ENCODE measurements around the gene CORO2A. TPM values are rescaled to one million over a fixed set of nuclear protein-coding genes. Genes with fewer than 3 reads are reported as not detected.
A peak's percentile ranks its signal among the peaks of the same experiment; 100 is the strongest.

CORO2A gene
- total RNA-seq, 2 donors from 2014 or later, result 13.9 to 16.6 TPM

DNA sequence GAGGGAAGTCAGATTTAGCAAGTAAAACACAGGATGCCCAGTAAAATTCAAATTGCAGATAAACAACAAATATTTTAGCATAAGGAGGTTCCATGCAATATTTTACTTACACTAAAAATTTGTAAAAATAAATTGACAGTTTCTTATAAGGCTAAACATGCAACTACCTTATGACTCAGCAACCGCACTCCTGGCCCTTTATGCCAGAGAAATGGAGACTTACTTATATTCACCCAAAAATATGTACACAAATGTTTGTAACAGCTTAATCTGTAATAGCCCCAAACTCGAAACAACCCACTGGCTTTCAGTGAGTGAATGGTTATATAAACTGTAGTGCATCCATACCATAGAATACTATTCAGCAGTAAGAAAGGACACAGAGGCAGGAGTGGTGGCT is 44.9 kb downstream of the CORO2A start:
- H3K9me3 ChIP-seq (ENCODE audit: control insufficient read depth, low read length, poor library complexity, severe bottlenecking), result no peaks in the 10 kb centered on the region
- DNase-seq (no peak), ATAC-seq (no peak)
- H3K36me3 Mint-ChIP-seq (ENCODE audit: low read depth), result peaks cover 3% of the 10 kb centered on the region
- no peak overlapping the region for H3K27ac Mint-ChIP-seq
- no peak overlapping the region for H3K4me3 Mint-ChIP-seq
- no peaks in the 10 kb centered on the region for H3K27me3 Mint-ChIP-seq
- peaks cover 27% of the 10 kb centered on the region for H3K4me1 Mint-ChIP-seq

DNA sequence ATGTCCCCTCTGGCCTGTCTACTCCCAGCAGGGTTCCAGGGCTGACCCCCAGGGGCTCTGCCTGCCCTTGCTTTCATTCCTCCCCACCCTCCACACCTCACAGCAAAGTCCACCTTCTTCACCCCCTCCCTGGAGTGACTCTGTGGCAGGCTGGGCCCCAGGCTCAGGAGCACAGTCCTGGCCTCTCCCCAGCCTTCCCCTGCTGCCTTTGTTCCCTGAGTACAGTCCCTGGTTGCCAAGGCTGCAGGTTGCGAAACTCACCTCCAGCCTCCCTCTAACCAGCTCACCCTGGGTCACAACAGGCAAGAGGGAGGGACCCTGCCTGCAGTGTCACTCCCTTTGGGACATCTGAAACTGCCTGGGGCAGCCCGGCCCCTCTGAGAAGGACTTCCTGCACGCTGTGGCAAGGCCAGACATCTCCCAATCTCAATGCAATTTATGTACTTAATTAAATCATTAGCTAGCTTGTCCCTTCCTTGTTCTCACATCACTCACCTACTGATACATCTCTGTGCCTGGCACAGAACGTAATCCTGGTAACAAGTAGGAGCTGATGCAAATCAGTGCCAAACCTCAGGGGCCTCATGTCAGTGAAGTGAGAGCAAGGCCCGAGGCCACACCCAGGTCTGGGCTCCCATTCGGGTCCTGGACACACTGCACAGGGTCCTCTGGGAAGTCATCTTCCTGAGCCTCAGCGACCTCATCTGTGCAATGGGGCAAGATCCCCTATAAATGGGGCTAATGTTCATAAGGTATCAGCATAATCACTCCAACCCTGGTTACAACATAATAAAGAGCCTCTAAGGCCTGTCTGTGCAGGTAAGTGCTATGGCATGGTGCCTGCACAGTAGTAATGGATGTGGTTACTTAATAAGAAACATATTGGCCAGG is 46.1 kb downstream of the CORO2A start:
- H3K4me1 Mint-ChIP-seq, result peaks cover 30% of the 10 kb centered on the region
- H3K9me3 ChIP-seq (ENCODE audit: control insufficient read depth, low read length, poor library complexity, severe bottlenecking), result no peaks in the 10 kb centered on the region
- peak overlapping the region; percentile 3 for H3K27ac Mint-ChIP-seq
- no peak overlapping the region for H3K4me3 Mint-ChIP-seq
- peaks cover 3% of the 10 kb centered on the region for H3K36me3 Mint-ChIP-seq (ENCODE audit: low read depth)
- ATAC-seq, result no peak
- DNase-seq, result no peak
- no peaks in the 10 kb centered on the region for H3K27me3 Mint-ChIP-seq

- Mint-ChIP-seq H3K27ac (no peak overlapping the region), H3K27me3 (no peaks in the 10 kb centered on the region), H3K36me3 (ENCODE audit: low read depth) (no peaks in the 10 kb centered on the region), H3K4me1 (peaks cover 25% of the 10 kb centered on the region), H3K4me3 (no peak overlapping the region)
- ATAC-seq, result no peak
- DNase-seq, result no peak
- H3K9me3 ChIP-seq (ENCODE audit: control insufficient read depth, low read length, poor library complexity, severe bottlenecking), result no peaks in the 10 kb centered on the region
Measured at GRCh38 chr9:98144631-98145030, 47.8 kb downstream of the CORO2A start.

GRCh38 chr9:98144076-98144475 is 48.4 kb downstream of the CORO2A start:
- DNase-seq, result no peak
- Mint-ChIP-seq H3K27me3 (no peaks in the 10 kb centered on the region), H3K4me3 (no peak overlapping the region), H3K4me1 (peaks cover 25% of the 10 kb centered on the region), H3K27ac (peak overlapping the region; percentile 75), H3K36me3 (ENCODE audit: low read depth) (no peaks in the 10 kb centered on the region)
- no peak for ATAC-seq
- no peaks in the 10 kb centered on the region for H3K9me3 ChIP-seq (ENCODE audit: control insufficient read depth, low read length, poor library complexity, severe bottlenecking)

- Mint-ChIP-seq H3K36me3 (ENCODE audit: low read depth) (no peaks in the 10 kb centered on the region), H3K27me3 (no peaks in the 10 kb centered on the region), H3K4me3 (no peak overlapping the region), H3K27ac (peak overlapping the region; percentile 75), H3K4me1 (peaks cover 21% of the 10 kb centered on the region)
- no peaks in the 10 kb centered on the region for H3K9me3 ChIP-seq (ENCODE audit: control insufficient read depth, low read length, poor library complexity, severe bottlenecking)
- ATAC-seq (no peak), DNase-seq (no peak)
Measured at GRCh38 chr9:98142925-98143481, 49.4 kb downstream of the CORO2A start.

DNA sequence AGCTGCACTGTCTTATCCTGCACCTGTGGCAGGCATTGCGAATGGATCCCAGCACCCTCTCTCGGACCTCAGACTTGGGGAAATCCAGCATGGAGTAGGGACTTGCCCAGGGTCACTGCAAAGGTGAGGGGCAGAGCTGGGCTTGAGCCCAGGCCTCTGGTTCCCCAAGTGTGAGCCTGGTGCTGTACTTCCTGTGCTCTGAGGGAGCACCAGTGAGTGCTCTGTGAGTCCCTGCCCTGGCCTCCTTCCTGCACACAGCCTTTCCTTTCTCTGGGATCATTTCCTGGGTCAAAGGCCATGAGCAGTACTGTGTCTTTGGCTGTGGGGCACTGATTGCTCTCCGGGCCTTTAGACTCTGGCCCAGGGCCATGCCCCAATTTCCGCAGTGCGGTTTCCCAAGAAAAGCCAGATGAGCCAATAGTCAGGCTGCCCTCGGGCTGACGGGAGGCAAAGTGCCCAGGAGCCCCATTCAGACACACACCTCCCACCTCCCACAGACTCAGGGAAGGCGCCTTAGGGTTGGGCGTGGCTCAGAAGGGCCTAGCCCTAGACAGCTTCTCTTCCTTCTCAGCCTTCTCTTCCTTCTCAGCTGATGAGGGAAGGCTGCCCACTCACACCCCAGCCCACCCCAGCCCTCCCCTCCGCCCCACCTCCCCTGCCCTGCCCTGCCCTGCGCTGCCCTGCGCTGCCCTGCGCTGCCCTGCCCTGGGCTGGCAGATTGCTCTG is 50.1 kb downstream of the CORO2A start:
- H3K27me3 Mint-ChIP-seq, result no peaks in the 10 kb centered on the region
- no peaks in the 10 kb centered on the region for H3K36me3 Mint-ChIP-seq (ENCODE audit: low read depth)
- no peak for ATAC-seq
- no peaks in the 10 kb centered on the region for H3K9me3 ChIP-seq (ENCODE audit: control insufficient read depth, low read length, poor library complexity, severe bottlenecking)
- H3K4me1 Mint-ChIP-seq, result peaks cover 21% of the 10 kb centered on the region
- DNase-seq, result no peak
- H3K4me3 Mint-ChIP-seq, result no peak overlapping the region
- H3K27ac Mint-ChIP-seq, result peak overlapping the region; percentile 47

- H3K4me3 Mint-ChIP-seq, result no peak overlapping the region
- no peaks in the 10 kb centered on the region for H3K27me3 Mint-ChIP-seq
- no peaks in the 10 kb centered on the region for H3K36me3 Mint-ChIP-seq (ENCODE audit: low read depth)
- DNase-seq, result no peak
- no peak overlapping the region for H3K27ac Mint-ChIP-seq
- no peaks in the 10 kb centered on the region for H3K9me3 ChIP-seq (ENCODE audit: control insufficient read depth, low read length, poor library complexity, severe bottlenecking)
- H3K4me1 Mint-ChIP-seq, result peaks cover 18% of the 10 kb centered on the region
- ATAC-seq, result no peak
Measured at GRCh38 chr9:98140503-98140902, 51.9 kb downstream of the CORO2A start.

GRCh38 chr9:98136489-98136888 is 55.9 kb downstream of the CORO2A start:
- Mint-ChIP-seq H3K27me3 (no peaks in the 10 kb centered on the region), H3K36me3 (ENCODE audit: low read depth) (peaks cover 2% of the 10 kb centered on the region), H3K4me1 (peaks cover 10% of the 10 kb centered on the region), H3K27ac (no peak overlapping the region), H3K4me3 (no peak overlapping the region)
- ATAC-seq, result no peak
- no peaks in the 10 kb centered on the region for H3K9me3 ChIP-seq (ENCODE audit: control insufficient read depth, low read length, poor library complexity, severe bottlenecking)
- no peak for DNase-seq

GRCh38 chr9:98135938-98136337 is 56.5 kb downstream of the CORO2A start:
- no peak overlapping the region for H3K27ac Mint-ChIP-seq
- H3K27me3 Mint-ChIP-seq, result no peaks in the 10 kb centered on the region
- H3K36me3 Mint-ChIP-seq (ENCODE audit: low read depth), result peaks cover 2% of the 10 kb centered on the region
- H3K4me1 Mint-ChIP-seq, result peaks cover 10% of the 10 kb centered on the region
- DNase-seq (no peak), ATAC-seq (no peak)
- no peaks in the 10 kb centered on the region for H3K9me3 ChIP-seq (ENCODE audit: control insufficient read depth, low read length, poor library complexity, severe bottlenecking)
- no peak overlapping the region for H3K4me3 Mint-ChIP-seq

- H3K4me1 Mint-ChIP-seq, result peaks cover 9% of the 10 kb centered on the region
- no peak for ATAC-seq
- H3K27ac Mint-ChIP-seq, result no peak overlapping the region
- no peaks in the 10 kb centered on the region for H3K27me3 Mint-ChIP-seq
- no peak overlapping the region for H3K4me3 Mint-ChIP-seq
- peaks cover 2% of the 10 kb centered on the region for H3K36me3 Mint-ChIP-seq (ENCODE audit: low read depth)
- H3K9me3 ChIP-seq (ENCODE audit: control insufficient read depth, low read length, poor library complexity, severe bottlenecking), result no peaks in the 10 kb centered on the region
- DNase-seq, result no peak
Measured at GRCh38 chr9:98135558-98135934, 56.9 kb downstream of the CORO2A start.

GRCh38 chr9:98134702-98135557 is 57.5 kb downstream of the CORO2A start:
- peaks cover 9% of the 10 kb centered on the region for H3K4me1 Mint-ChIP-seq
- H3K36me3 Mint-ChIP-seq (ENCODE audit: low read depth), result peaks cover 2% of the 10 kb centered on the region
- ATAC-seq, result no peak
- H3K27me3 Mint-ChIP-seq, result no peaks in the 10 kb centered on the region
- peak overlapping the region; percentile 85 for H3K27ac Mint-ChIP-seq
- no peak for DNase-seq
- no peak overlapping the region for H3K4me3 Mint-ChIP-seq
- no peaks in the 10 kb centered on the region for H3K9me3 ChIP-seq (ENCODE audit: control insufficient read depth, low read length, poor library complexity, severe bottlenecking)

GRCh38 chr9:98132806-98133631 is 59.4 kb downstream of the CORO2A start:
- no peak for ATAC-seq
- H3K27ac Mint-ChIP-seq, result peak overlapping the region; percentile 85
- no peaks in the 10 kb centered on the region for H3K9me3 ChIP-seq (ENCODE audit: control insufficient read depth, low read length, poor library complexity, severe bottlenecking)
- no peak for DNase-seq
- H3K27me3 Mint-ChIP-seq, result no peaks in the 10 kb centered on the region
- no peak overlapping the region for H3K4me3 Mint-ChIP-seq
- H3K36me3 Mint-ChIP-seq (ENCODE audit: low read depth), result peaks cover 2% of the 10 kb centered on the region
- H3K4me1 Mint-ChIP-seq, result peaks cover 16% of the 10 kb centered on the region

Measured in T-helper 17 cell (primary cell).